Omental fat pad (tissue), 4 donors: ENCODE measurements around the gene ATXN7. TPM values are rescaled to one million over a fixed set of nuclear protein-coding genes. Genes with fewer than 3 reads are reported as not detected.
A peak's percentile ranks its signal among the peaks of the same experiment; 100 is the strongest.

Source experiments
- ATAC-seq: fragments of 150-250 bp; one replicate; pipeline ENCODE4 v1.9.1; 2016; ENCODE audit warnings: mild to moderate bottlenecking, moderate library complexity; ENCODE audit not compliant: low FRiP score
- DNase-seq: peaks from one replicate; pipeline ENCODE4 v3.0.0-alpha.2; 2019; ENCODE audit warnings: low spot score
- total RNA-seq, 4 donors: library from RNA; depleted of rRNA; stranded (reverse); fragments of >200 nt; gene quantifications; one replicate each; pipeline ENCODE4 v1.1.0, GENCODE V29; 2016
- TF ChIP-seq, protein P1 (sequence below), 3 donors: fragments of 450-650 bp; IDR thresholded peaks; one replicate each; pipeline ENCODE4 v1.5.1; 2016 to 2017; ENCODE audit warnings: antibody characterized with exemption in 3 of 3, mild to moderate bottlenecking in 3 of 3, moderate library complexity in 2 of 3

Gene ATXN7
- total RNA-seq, 4 donors from 2014 or later: 22.5 to 74.5 (median 31.1) TPM

DNA sequence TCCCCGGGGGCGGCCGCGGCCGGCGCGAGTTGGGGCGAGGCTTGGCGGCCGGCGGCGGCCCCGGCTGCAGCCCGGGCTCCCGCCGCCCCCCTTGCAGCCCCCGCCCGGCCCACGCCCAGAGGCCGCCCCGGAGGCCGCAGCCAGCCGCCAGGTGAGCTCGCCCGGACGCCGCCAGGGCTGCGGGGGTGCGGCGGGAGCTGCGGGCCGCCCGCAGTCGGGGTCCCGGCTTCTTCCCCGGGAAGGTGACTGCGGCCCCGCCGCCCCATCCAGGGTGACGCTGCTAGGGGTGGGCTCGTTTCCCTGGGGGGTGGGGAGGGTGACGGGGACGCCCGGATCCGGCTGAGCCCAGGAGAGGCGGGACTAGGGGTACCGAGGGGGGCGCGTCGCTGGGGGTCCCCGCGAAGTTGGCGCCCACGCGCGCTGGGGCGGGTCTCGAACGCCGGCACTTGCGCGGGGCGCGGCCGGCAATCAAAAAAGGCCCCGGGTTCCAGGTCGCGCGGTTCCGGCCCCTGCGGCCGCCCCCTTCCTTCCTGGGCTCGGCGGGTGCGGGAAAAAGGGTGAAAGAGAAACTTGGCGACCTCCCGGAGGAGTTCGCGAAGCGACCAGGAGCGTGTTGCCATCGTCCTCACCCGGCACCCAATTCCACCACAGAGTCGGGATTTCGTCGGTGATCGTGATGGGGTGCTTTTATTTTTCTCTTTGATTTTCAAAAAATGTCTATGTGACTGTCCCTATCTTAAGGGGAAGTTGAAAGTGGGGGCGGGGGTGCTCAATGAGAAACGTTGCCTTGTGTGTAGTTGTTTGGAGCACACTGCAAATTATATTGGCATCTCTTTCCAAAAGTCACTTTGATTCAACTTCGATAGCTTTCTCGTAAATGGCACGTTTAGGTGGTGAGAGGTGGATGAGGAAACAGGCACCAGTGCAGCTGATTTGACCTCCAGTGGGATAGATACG lies 619 bp downstream of the ATXN7 start:
- ATAC-seq: peak; percentile 71
- TF ChIP-seq, protein P1, sequence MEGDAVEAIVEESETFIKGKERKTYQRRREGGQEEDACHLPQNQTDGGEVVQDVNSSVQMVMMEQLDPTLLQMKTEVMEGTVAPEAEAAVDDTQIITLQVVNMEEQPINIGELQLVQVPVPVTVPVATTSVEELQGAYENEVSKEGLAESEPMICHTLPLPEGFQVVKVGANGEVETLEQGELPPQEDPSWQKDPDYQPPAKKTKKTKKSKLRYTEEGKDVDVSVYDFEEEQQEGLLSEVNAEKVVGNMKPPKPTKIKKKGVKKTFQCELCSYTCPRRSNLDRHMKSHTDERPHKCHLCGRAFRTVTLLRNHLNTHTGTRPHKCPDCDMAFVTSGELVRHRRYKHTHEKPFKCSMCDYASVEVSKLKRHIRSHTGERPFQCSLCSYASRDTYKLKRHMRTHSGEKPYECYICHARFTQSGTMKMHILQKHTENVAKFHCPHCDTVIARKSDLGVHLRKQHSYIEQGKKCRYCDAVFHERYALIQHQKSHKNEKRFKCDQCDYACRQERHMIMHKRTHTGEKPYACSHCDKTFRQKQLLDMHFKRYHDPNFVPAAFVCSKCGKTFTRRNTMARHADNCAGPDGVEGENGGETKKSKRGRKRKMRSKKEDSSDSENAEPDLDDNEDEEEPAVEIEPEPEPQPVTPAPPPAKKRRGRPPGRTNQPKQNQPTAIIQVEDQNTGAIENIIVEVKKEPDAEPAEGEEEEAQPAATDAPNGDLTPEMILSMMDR (IDR thresholded peaks at IDR 0.05): no peak
- DNase-seq: no peak

- DNase-seq (no peak), ATAC-seq (no peak)
- TF ChIP-seq, protein P1 (IDR thresholded peaks at IDR 0.05): no peak
These were observed 1.3 kb downstream of the ATXN7 start for GRCh38 chr3:63864965-63865327.

DNA sequence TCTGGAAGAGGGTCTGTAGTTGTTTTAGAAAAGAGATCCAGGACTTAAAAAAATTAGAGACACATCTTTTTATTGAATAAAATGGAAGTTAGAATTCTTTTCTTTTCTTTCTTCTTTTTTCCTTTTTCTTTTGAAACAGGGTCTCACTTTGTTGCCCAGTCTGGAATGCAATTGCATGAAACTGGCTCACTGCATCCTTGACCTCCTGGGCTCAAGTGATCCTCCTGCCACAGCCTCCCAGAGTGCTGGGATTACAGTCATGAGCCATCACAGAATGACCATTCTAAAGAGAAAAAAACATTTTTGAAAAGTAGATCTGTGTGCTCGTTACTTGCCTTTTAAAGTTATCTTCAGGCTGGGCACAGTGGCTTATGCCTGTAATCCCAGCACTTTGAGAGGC lies 3.6 kb downstream of the ATXN7 start:
- ATAC-seq (no peak), DNase-seq (no peak)
- TF ChIP-seq, protein P1 (IDR thresholded peaks at IDR 0.05): no peak

- DNase-seq (no peak), ATAC-seq (no peak)
- TF ChIP-seq, protein P1 (IDR thresholded peaks at IDR 0.05): no peak
These were observed 6.4 kb downstream of the ATXN7 start for GRCh38 chr3:63869940-63870614.

DNA sequence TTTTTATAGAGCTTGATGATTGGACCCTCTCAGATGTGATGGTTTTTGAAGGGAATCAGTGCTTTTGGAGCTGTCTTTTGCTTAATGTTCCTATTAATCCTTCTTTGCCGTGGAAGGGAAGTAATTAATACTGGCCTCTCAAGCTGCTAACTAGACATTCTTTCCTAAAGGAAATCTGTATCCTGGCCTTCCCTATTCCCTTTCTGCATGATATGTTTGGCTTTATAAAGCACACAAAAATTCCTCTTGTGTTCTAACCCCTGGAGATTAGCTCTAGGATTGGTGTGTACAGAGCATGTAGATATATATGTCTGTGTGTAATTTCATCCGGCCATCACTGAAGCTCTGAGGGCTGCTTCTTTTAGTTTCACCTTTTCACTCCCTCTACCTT lies 6.9 kb downstream of the ATXN7 start:
- TF ChIP-seq, protein P1 (IDR thresholded peaks at IDR 0.05): no peak
- DNase-seq (no peak), ATAC-seq (no peak)

DNA sequence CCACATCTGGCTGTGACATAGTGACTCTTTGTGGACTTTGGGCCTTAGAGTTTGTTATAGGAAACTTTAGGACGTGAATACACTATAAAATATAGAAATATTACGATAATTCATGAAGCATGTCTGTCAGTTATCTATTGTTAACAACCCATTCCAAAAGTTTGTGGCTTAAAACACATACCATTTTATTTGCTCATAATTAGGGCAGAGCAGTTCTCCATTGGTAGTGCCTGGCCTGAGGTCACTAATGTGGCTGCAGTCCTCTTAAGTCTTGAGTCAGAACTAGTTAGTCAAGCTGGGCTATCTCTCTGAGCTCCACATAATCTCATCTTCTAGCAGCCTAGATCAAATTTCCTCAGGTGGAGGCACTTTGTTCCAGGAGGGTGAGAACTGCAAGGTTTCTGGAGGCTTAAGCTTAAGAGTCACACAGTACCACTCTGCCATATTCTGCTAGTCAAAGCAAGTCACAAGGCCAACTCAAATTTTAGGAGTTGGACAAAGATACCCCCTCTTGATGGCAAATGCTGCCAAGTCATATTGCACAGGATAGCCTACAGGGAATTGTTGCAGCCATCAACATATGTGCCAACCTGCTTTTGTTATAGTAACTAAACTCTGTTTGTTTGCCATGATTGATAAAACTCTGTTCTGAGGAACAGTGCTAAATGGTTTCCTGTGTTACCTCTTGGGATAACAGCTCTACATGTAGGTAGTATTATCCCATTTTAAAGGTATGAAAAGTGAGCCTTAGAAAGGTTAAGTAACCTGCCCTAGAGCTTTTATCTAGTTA lies 8.7 kb downstream of the ATXN7 start:
- TF ChIP-seq, protein P1 (IDR thresholded peaks at IDR 0.05): no peak
- no peak for ATAC-seq
- DNase-seq: no peak
